Thoracic aorta (tissue), 2 donors: ENCODE results near the gene VAMP1. TPM values are rescaled to one million over a fixed set of nuclear protein-coding genes. Genes with fewer than 3 reads are reported as not detected.
A peak's percentile ranks its signal among the peaks of the same experiment; 100 is the strongest.

ENCODE experiments used
- ATAC-seq: fragments of 150-250 bp; one replicate; pipeline ENCODE4 v1.8.0; 2017; ENCODE audit warnings: low read depth; ENCODE audit not compliant: insufficient number of reproducible peaks, low FRiP score
- DNase-seq: peaks from one replicate; pipeline ENCODE4 v3.0.0-alpha.2; 2020; ENCODE audit warnings: low spot score
- H3K27ac ChIP-seq, 2 donors: fragments of 200-600 bp; sonication (generic); 1 replicate in 1 of 2; 2 replicates in 1 of 2; pipeline ENCODE4 v1.5.1; 2016; ENCODE audit warnings: mild to moderate bottlenecking in 2 of 2, moderate library complexity in 2 of 2
- H3K27me3 ChIP-seq: fragments of 200-600 bp; sonication (generic); replicated peaks from 2 replicates; pipeline ENCODE4 v1.6.0; 2016; ENCODE audit warnings: mild to moderate bottlenecking; ENCODE audit not compliant: insufficient read depth
- H3K36me3 ChIP-seq: fragments of 200-600 bp; sonication (generic); one replicate; pipeline ENCODE4 v1.5.1; 2016
- H3K4me1 ChIP-seq, 2 donors: fragments of 200-600 bp; sonication (generic); 1 replicate in 1 of 2; 2 replicates in 1 of 2; pipeline versions ENCODE4 v1.5.1 to v1.6.0; 2016; ENCODE audit warnings: low read depth in 2 of 2, mild to moderate bottlenecking in 1 of 2; ENCODE audit not compliant: control insufficient read depth in 1 of 2
- H3K4me3 ChIP-seq: fragments of 200-600 bp; sonication (generic); 2 replicates; pipeline ENCODE4 v1.5.1; 2016; ENCODE audit warnings: mild to moderate bottlenecking
- H3K9me3 ChIP-seq: fragments of 200-600 bp; sonication (generic); 2 replicates; pipeline ENCODE4 v1.5.1; 2016
- CTCF ChIP-seq: fragments of 200-600 bp; sonication (generic); IDR thresholded peaks from one replicate; pipeline ENCODE4 v1.5.1; 2019; ENCODE audit warnings: antibody characterized with exemption
- total RNA-seq, 2 donors: library from RNA; depleted of rRNA; stranded (reverse); fragments of >200 nt; gene quantifications; one replicate each; pipeline versions ENCODE4 v1.1.0 to v1.2.3, GENCODE V29; 2016

The VAMP1 gene
- total RNA-seq, 2 donors from 2014 or later: 24.4 to 29.9 TPM

GRCh38 chr12:6462234-6462995, 8.1 kb downstream of the VAMP1 start:
- H3K36me3 ChIP-seq: peaks cover 61% of the 10 kb centered on the region
- peak overlapping the region in 1 of 2 donors; percentile 27 for H3K27ac ChIP-seq
- DNase-seq (no peak), ATAC-seq (no peak)
- H3K4me1 ChIP-seq: peaks cover 0 to 14% of the 10 kb centered on the region in 2 donors
- TF ChIP-seq CTCF: no peak
- H3K9me3 ChIP-seq: no peaks in the 10 kb centered on the region
- H3K4me3 ChIP-seq: no peak overlapping the region
- no peaks in the 10 kb centered on the region for H3K27me3 ChIP-seq

GRCh38 chr12:6461401-6462233, 8.9 kb downstream of the VAMP1 start:
- peak overlapping the region in 1 of 2 donors; percentile 32 for H3K27ac ChIP-seq
- peaks cover 0 to 14% of the 10 kb centered on the region in 2 donors for H3K4me1 ChIP-seq
- DNase-seq (no peak), ATAC-seq (no peak)
- H3K27me3 ChIP-seq: no peaks in the 10 kb centered on the region
- no peak overlapping the region for H3K4me3 ChIP-seq
- no peak for TF ChIP-seq CTCF
- peaks cover 68% of the 10 kb centered on the region for H3K36me3 ChIP-seq
- no peaks in the 10 kb centered on the region for H3K9me3 ChIP-seq

GRCh38 chr12:6460751-6461371, 9.6 kb downstream of the VAMP1 start:
- Histone ChIP-seq H3K4me3 (no peak overlapping the region), H3K36me3 (peaks cover 70% of the 10 kb centered on the region), H3K9me3 (no peaks in the 10 kb centered on the region), H3K27ac (peak overlapping the region; percentile 32 to 38), H3K27me3 (no peaks in the 10 kb centered on the region), H3K4me1 (peaks cover 0 to 14% of the 10 kb centered on the region in 2 donors)
- no peak for TF ChIP-seq CTCF
- no peak for DNase-seq
- ATAC-seq: no peak

GRCh38 chr12:6459004-6459337, 11.5 kb downstream of the VAMP1 start:
- no peak overlapping the region for H3K27ac ChIP-seq
- no peak overlapping the region for H3K4me3 ChIP-seq
- no peaks in the 10 kb centered on the region for H3K9me3 ChIP-seq
- no peaks in the 10 kb centered on the region for H3K27me3 ChIP-seq
- peaks cover 67% of the 10 kb centered on the region for H3K36me3 ChIP-seq
- peaks cover 0 to 14% of the 10 kb centered on the region in 2 donors for H3K4me1 ChIP-seq
- DNase-seq: no peak
- no peak for TF ChIP-seq CTCF
- ATAC-seq: no peak
